Neural crest cell (in vitro differentiated cells): ENCODE results near the gene PYGL. TPM values are rescaled to one million over a fixed set of nuclear protein-coding genes. Genes with fewer than 3 reads are reported as not detected.
"Not testable (repeated sequence)": the region's sequence is repeated elsewhere in the genome, so short reads cannot be mapped to it uniquely, and the experiment has no call there.

Experiments used
- DNase-seq: peaks from one replicate; pipeline ENCODE4 v3.0.0; 2021; ENCODE audit warnings: low read depth, mixed read lengths, low spot score
- H3K27ac Mint-ChIP-seq: one replicate; pipeline ENCODE4 v1.8.0; 2021; ENCODE audit warnings: mild to moderate bottlenecking, mixed read lengths; ENCODE audit not compliant: unreplicated experiment
- H3K27me3 Mint-ChIP-seq: 2 replicates; pipeline ENCODE4 v1.8.0; 2021; ENCODE audit warnings: low read depth, mild to moderate bottlenecking, mixed read lengths
- H3K36me3 Mint-ChIP-seq: 2 replicates; pipeline ENCODE4 v1.8.0; 2021; ENCODE audit warnings: low read depth, mild to moderate bottlenecking, mixed read lengths
- H3K4me1 Mint-ChIP-seq: 2 replicates; pipeline ENCODE4 v1.8.0; 2021; ENCODE audit warnings: mixed read lengths
- H3K4me3 Mint-ChIP-seq: one replicate; pipeline ENCODE4 v1.8.0; 2021; ENCODE audit warnings: mild to moderate bottlenecking, mixed read lengths
- H3K9me3 Mint-ChIP-seq: 2 replicates; pipeline ENCODE4 v1.8.0; 2021; ENCODE audit warnings: mixed read lengths
- CTCF ChIP-seq: fragments of 200-600 bp; sonication (generic); conservative IDR thresholded peaks from 2 replicates; pipeline ENCODE4 v1.5.0; 2021; ENCODE audit warnings: antibody characterized with exemption, mild to moderate bottlenecking
- total RNA-seq: library from RNA; stranded (reverse); gene quantifications from 2 replicates; pipeline ENCODE4 v1.2.1, GENCODE V29; 2021

PYGL gene
- total RNA-seq, 1 donor from 2014 or later = 45.3 TPM

GRCh38 chr14:50924236-50924635 is 20.0 kb downstream of the PYGL start:
- Mint-ChIP-seq H3K27ac (no peak overlapping the region), H3K36me3 (no peaks in the 10 kb centered on the region)

GRCh38 chr14:50922803-50923202 is 21.5 kb downstream of the PYGL start:
- H3K4me3 Mint-ChIP-seq = no peak overlapping the region
- no peak overlapping the region for H3K27ac Mint-ChIP-seq
- no peak for TF ChIP-seq CTCF
- H3K36me3 Mint-ChIP-seq = peaks cover 3% of the 10 kb centered on the region
- H3K27me3 Mint-ChIP-seq = no peaks in the 10 kb centered on the region
- DNase-seq = no peak
- no peaks in the 10 kb centered on the region for H3K9me3 Mint-ChIP-seq
- peaks cover 12% of the 10 kb centered on the region for H3K4me1 Mint-ChIP-seq

More at GRCh38 chr14:50924236-50924635, 20.0 kb downstream of the PYGL start:
- no peak for TF ChIP-seq CTCF
- DNase-seq = no peak
- Mint-ChIP-seq H3K9me3 (no peaks in the 10 kb centered on the region), H3K27me3 (no peaks in the 10 kb centered on the region), H3K4me1 (peaks cover 8% of the 10 kb centered on the region), H3K4me3 (no peak overlapping the region)

DNA sequence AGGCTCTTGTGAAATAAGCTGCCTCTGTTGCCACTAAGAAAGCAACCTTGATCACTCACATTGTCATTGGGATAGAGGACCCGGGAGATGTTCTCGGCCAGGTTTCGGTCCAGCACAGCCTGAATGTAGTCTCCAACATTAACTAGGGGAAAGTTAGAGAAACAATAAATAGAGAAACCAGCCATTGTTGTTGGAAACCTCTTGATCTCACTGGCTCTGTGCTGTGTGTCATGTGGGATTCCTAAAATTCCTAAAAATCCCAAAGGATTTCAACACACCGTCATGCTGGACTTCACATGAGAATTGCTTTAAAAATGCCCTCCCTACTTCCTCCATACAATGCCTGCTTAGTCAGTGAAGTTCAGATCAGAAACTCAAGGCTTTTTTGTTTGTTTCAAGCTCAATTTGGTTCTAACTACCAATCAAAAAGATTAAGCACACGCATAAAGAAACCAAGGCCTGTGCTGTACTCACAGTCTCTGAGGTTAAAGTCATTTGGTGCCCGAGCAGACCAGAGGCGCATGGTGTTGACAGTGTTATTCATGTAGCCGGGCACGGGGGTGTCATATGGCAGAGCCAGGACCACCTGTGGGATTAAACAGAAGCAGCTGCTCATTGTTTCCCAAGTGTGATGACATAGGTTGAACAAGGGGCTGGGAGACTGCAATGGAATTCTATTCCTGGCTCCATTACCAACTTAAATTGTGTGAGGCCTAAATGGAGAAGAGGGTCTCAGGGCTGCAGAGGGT is 23.6 kb downstream of the PYGL start:
- no peaks in the 10 kb centered on the region for H3K9me3 Mint-ChIP-seq
- no peak for TF ChIP-seq CTCF
- H3K27me3 Mint-ChIP-seq = no peaks in the 10 kb centered on the region
- peaks cover 9% of the 10 kb centered on the region for H3K36me3 Mint-ChIP-seq
- peaks cover 22% of the 10 kb centered on the region for H3K4me1 Mint-ChIP-seq
- H3K4me3 Mint-ChIP-seq = no peak overlapping the region
- H3K27ac Mint-ChIP-seq = no peak overlapping the region
- no peak for DNase-seq

DNA sequence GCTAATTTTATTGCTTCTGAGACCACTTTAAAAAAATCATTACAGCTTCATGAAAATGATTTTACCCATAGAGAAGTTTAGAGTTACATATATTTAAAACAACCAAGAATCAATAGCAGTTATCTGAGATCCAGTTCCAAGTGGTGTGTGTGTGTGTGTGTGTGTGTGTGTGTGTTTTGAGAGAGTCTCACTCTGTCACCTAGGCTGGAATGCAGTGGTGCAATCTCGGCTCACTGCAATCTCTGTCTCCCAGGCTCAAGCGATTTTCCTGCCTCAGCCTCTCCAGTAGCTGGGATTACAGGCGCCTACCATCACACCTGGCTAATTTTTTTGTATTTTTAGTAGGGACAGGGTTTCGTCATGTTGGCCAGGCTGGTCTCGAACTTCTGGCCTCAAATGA is 24.8 kb downstream of the PYGL start:
- H3K9me3 Mint-ChIP-seq, DNase-seq, H3K4me3 Mint-ChIP-seq, H3K27me3 Mint-ChIP-seq, H3K27ac Mint-ChIP-seq, H3K36me3 Mint-ChIP-seq: not testable (repeated sequence)
- H3K4me1 Mint-ChIP-seq = peaks cover 22% of the 10 kb centered on the region

DNA sequence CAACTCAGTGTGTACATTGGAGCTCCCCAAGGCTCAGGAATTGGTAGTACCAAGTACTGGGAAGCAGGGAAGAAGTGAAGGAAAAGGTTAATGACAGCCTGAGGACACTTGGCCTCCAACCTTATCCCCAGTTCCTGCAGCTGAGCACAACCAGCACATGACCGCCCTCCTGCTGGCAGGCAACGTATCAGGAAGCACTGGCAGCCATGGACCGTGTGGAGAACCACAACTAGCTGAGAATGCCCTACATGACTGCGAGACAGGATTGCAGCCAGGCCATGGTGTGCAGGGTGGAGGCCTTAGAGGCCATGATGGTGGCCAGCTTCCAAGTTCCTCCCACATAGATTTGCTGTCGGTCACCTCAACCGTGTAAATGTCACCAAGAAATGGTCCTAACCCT is 26.8 kb downstream of the PYGL start:
- peaks cover 9% of the 10 kb centered on the region for H3K36me3 Mint-ChIP-seq
- TF ChIP-seq CTCF = no peak
- H3K9me3 Mint-ChIP-seq = no peaks in the 10 kb centered on the region
- no peaks in the 10 kb centered on the region for H3K27me3 Mint-ChIP-seq
- DNase-seq = no peak
- peak overlapping the region; percentile 60 for H3K27ac Mint-ChIP-seq
- no peak overlapping the region for H3K4me3 Mint-ChIP-seq
- H3K4me1 Mint-ChIP-seq = peaks cover 22% of the 10 kb centered on the region
